OCI-M2 (cell line): Measurements from ENCODE around the gene SNAP91.
"Not testable (repeated sequence)": the region's sequence is repeated elsewhere in the genome, so short reads cannot be mapped to it uniquely, and the experiment has no call there.

Experiments
- DNase-seq: peaks from one replicate; lab custom pipeline; 2025; ENCODE audit not compliant: unreplicated experiment; lab: John Stamatoyannopoulos, UW

Gene SNAP91

GRCh38 chr6:83708970-83709747, at the start of gene SNAP91:
Gene SNAP91 (minus strand): TSS chr6:83709101. CDS start chr6:83707927, 1,174 bp downstream.
- DNase-seq, result peak; percentile 31

GRCh38 chr6:83758533-83758932, 49.6 kb upstream of the SNAP91 start:
- DNase-seq, result no peak

GRCh38 chr6:83757021-83757420, 48.1 kb upstream of the SNAP91 start:
- DNase-seq, result no peak

GRCh38 chr6:83756565-83756964, 47.7 kb upstream of the SNAP91 start:
- no peak for DNase-seq

- DNase-seq, result not testable (repeated sequence)
These were observed 43.5 kb upstream of the SNAP91 start for GRCh38 chr6:83752375-83752774.

GRCh38 chr6:83741089-83741488, 32.2 kb upstream of the SNAP91 start:
- DNase-seq, result no peak

GRCh38 chr6:83735461-83735860, 26.6 kb upstream of the SNAP91 start:
- no peak for DNase-seq

GRCh38 chr6:83729871-83730270, 21.0 kb upstream of the SNAP91 start:
- DNase-seq, result no peak

GRCh38 chr6:83722876-83723275, 14.0 kb upstream of the SNAP91 start:
- no peak for DNase-seq

GRCh38 chr6:83717809-83718208, 8.9 kb upstream of the SNAP91 start:
- no peak for DNase-seq

GRCh38 chr6:83711958-83712357, 3.1 kb upstream of the SNAP91 start:
- no peak for DNase-seq

GRCh38 chr6:83709748-83710050, 798 bp upstream of the SNAP91 start:
- DNase-seq, result no peak

- DNase-seq, result no peak
These were observed 343 bp downstream of the SNAP91 start for GRCh38 chr6:83708546-83708969.

GRCh38 chr6:83707829-83708545, 914 bp downstream of the SNAP91 start:
- no peak for DNase-seq

- no peak for DNase-seq
These were observed 6.2 kb downstream of the SNAP91 start for GRCh38 chr6:83702749-83703148.

- DNase-seq, result no peak
These were observed 6.8 kb downstream of the SNAP91 start for GRCh38 chr6:83702077-83702476.

GRCh38 chr6:83696674-83697073, 12.2 kb downstream of the SNAP91 start:
- no peak for DNase-seq

- DNase-seq, result no peak
These were observed 23.4 kb downstream of the SNAP91 start for GRCh38 chr6:83685481-83685880.

- DNase-seq, result no peak
These were observed 31.1 kb downstream of the SNAP91 start for GRCh38 chr6:83677791-83678190.

- no peak for DNase-seq
These were observed 70.9 kb downstream of the SNAP91 start for GRCh38 chr6:83637953-83638352.

- DNase-seq, result no peak
These were observed 72.1 kb downstream of the SNAP91 start for GRCh38 chr6:83636800-83637199.

GRCh38 chr6:83633609-83634008, 75.3 kb downstream of the SNAP91 start:
- DNase-seq, result no peak

- DNase-seq, result no peak
These were observed 75.8 kb downstream of the SNAP91 start for GRCh38 chr6:83633149-83633548.
